HG03135 (cell line): ENCODE results near the gene VAT1L.

Experiments
- ATAC-seq: cut with Tn5 transposase; IDR thresholded peaks from one replicate; pipeline ENCODE4 v1.9.1; 2021; ENCODE audit warnings: mild to moderate bottlenecking, moderate library complexity; ENCODE audit not compliant: unreplicated experiment

Gene VAT1L

DNA sequence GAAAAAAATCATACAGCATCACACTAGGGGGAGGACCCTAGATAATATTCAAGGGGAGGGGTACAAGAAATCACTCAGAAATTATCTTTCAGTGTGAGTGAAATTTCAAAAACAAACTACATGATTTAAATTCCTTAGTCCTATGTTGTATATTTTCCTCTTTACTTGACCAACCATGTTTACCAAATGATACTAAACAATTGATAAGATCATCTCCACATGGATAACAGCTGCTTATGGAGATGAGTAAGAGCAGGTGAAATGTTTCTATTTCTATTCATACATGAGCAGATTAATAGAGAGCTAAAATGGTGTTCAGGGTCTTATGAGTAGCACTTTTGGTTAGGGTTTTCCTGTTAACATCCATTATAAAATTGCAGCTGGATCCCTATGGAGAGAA is 7.3 kb upstream of the VAT1L start:
- ATAC-seq: no peak

DNA sequence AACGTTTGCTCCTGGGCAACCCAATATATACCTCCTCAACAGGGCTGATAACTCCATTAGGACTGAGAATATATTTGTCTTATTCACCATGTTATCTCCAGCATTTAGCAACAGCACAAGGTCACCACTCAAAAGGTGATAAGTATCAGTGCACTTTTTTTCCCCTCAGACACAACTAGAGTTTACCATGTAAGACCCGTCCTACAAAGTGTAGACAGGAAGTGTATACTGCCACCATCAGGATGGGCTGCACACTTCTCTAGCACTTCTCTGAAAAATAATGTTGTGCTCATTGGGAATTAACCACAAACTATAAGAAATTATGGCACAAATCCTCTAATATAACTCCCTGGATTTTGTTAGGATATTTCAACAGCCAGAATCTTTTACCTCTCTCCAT is 5.7 kb upstream of the VAT1L start:
- no peak for ATAC-seq

DNA sequence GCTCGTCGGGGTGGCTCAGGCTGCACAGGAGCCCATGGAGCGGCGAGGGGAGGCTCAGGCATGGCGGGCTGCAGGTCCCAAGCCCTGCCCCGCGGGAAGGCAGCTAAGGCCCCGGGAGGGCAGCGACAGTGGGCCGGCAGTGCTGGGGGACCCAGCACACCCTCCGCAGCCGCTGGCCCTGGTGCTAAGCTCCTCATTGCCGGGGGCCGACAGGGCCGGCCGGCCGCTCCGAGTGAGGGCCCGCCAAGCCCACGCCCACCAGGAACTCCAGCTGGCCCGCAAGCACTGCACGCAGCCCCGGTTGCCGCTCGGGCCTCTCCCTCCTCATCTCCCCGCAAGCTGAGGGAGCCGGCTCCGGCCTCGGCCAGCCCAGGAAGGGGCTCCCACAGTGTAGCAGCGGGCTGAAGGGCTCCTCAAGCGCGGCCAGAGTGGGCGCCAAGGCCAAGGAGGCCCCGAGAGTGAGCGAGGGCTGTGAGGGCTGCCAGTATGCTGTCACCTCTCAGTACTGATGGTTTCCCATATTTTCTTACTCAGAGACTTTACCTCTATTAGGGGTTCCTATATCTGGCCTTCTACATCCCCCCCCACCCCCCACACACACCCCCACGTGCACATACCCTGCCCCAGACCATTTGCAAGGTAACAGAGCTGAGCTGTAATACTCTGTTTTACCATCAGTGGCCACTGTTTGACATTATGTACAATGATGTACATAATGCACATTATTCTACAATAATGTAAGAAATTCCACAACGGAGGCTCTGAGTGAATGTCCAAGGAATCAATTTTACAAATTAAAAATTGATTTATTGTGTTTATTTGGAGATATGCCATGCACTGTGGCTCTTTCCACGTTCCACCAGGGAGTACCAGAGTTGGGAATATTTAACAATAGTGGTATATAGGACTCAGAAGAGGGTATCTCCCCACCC is 3.7 kb upstream of the VAT1L start:
- no peak for ATAC-seq

DNA sequence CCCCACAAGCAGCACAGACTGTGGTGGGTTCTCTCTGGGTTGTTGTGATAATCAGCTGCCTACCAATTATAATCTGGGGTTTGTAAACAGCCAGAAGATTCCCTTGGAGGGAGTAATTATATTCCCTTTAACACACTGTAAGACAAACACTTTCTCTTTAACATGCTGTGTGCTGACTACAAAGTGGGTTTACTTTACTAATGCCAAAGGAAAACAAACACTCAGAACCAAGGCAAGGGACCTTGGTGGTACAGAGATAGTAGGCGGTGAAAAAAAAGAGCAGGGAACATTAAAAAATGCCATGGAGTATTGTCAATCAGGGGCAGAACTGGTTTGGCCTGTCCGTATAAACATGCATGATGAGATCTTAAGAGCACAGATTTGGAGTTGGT is 3.0 kb upstream of the VAT1L start:
- no peak for ATAC-seq

DNA sequence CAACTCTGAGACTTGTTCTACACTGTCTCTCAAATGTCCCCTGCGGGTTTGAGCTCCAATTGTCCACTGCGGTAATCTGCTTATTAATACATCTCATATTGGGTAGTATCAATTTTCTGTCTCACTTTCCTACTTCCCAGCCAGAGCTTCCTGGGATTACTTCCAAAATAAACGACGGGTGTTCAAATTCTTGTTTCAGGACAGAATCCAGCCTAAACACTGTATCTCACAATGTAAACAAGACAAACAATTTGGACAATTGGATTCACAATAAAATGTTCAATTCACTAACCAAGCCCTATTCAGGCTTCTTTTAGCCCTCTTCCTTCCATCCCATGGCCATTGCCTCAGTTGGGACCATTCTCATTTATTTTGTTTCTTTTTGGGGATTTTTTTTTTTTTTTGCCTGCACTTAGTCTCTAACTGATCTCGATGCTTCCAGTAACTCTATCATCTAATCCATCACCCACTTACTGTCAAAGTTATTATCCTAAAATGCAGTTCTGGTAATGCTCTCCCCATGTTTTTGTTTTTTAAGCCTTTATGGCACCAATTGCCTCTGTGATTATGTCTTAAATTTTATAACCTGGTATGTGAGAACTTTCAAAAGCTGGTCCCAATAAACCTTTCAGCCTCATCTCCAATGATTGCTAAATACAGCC is 2.0 kb upstream of the VAT1L start:
- no peak for ATAC-seq

DNA sequence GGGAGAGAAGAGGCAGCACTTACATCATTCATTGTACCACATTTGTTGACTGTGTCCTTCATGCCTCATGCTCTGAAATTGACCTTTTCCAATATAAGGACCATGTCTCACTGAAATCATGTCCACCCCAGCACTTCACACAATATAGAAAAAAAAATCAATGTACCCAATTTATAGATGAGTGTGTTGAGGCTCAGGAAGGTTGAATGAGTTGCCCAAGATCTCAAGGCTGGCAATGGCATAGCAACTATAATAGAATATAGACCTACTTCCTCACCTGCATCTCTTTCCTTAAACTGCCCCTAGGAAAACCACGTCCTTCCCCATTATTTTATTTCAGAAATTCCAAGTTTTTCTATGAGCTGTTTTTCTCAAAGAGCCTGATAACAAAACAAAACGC is 912 bp upstream of the VAT1L start:
- no peak for ATAC-seq

DNA sequence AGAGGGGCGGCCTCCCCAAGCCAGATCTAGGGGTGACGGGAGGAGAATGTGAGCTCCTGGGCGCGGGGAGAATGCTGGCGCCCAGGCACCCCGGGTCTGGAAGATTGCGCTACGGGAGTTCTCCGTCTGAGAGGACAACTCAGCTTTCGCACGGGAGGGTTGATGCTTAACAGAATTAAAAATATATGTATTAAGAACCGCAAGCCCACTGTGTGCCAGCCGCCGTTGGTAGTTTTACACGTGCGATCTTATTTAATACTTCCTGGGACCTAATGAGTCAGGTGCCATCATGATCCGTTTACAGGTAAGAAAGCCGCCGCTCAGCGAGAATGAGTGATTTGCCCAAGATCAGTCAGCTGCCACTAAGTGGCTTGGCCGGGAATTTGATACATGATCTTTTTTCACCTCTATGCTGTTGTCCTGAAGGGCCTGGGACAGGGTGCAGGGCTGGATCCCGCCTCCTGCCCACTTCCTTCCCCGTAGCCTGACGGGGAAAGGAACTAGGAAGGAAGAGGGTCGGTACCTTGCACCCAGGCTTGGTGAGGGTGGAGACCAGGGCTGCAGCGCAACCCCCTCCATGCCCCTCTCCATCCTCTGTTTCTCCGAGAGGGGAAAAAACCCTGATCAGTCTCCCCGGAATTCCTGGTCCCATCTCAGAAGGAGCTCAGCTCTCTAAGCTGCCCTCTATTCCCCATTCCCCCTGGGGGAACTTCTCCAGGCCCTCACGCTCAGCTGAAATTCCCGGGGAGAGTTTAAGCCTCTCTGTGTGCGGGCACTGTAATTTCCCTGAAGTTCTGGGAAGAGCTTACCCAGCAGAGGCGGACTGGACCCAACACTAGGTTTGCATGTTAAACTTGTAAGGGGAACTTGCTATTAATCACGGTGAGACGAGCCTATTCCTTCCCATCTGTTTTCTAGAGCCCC is 983 bp downstream of the VAT1L start:
- ATAC-seq: no peak

DNA sequence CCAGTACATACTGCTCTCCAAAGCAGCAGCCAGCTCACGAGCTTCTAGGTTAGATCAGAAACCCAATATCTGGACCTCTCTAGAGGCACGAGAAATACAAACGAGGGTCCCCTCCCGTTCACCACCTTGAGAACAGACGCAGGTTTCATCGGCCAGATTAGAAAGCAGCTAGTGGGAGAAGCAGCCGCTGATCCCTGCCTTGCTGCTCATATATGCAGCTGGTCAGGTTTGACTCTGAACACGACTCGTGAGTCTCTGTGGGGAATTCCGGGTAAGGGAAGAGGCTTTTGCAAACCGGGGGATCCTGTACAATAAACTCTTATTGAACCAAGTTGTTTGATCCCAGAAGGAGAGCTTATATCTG is 1.6 kb downstream of the VAT1L start:
- ATAC-seq: no peak

DNA sequence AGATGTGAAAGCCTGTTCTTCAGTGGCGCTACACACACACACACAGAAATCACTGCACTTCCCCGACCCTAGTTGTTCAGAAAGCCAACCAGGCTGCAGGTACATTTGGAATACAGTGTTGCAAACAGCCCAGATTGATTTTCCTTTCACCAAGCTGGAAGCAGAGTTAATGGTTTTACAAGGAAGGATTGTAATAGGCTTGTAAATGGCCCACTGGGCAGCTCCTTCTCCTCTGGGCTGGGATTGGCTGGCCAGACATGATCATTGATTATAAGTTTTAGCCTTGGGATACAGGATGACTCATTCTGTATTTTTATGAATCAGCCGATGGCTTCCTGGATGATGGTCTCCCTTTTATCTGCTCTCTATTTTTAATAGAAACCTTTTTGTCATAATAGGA is 2.5 kb downstream of the VAT1L start:
- ATAC-seq: no peak

DNA sequence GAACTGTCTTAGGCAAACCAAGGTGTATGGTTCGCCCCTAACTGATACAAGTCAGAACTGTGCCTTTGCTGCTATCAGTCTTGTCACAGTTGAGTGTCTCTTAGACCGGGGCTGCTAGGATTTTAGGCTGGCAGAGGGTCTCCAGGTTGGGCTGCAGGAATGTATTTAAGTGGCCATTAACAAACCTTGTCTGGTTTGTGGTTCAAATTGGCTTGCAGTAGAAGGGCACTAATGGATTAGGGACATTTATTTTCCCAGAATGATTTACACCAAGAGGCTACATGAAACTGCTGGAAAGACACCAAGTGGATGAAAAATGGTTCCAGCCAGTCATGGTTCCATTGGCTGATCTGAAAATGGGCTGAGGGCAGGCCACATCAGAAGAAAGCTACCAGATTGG is 5.1 kb downstream of the VAT1L start:
- no peak for ATAC-seq

DNA sequence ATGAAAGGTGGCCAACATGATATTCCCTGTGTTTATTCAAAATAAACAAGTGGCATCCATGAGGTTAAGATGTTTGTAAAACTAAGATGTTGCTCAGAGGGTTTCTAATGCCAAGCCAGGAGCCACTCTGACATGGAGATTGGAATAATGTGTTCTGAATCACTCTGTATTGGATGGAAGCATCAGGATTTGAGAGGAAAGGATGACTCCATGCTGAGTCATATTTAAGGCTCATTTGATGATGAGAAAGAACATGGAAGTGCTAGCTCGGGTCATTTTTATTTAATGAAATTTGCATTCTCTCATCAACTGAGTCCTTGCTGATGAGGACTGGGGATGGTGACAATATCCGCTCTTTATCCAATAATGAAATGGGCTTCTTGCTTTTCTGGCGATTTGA is 6.2 kb downstream of the VAT1L start:
- no peak for ATAC-seq

DNA sequence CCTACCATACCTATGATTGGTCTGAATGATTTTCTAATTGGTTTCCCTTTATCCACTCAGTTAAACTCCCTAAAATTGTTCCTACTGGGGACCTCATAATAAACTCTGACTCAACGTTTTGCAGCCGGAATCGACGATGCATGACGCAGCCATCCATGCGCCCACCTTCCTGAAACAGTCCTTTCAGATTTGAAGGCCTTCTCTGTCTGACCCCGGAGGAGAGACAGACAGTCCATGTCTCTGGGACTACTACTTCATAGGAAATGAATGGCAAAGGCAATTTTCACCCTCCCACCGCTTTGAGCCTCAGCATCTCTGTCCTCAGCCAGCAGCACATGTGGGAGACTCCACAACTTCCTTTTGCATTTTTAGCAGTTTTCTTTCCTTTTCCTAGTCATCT is 13.5 kb downstream of the VAT1L start:
- ATAC-seq: no peak

DNA sequence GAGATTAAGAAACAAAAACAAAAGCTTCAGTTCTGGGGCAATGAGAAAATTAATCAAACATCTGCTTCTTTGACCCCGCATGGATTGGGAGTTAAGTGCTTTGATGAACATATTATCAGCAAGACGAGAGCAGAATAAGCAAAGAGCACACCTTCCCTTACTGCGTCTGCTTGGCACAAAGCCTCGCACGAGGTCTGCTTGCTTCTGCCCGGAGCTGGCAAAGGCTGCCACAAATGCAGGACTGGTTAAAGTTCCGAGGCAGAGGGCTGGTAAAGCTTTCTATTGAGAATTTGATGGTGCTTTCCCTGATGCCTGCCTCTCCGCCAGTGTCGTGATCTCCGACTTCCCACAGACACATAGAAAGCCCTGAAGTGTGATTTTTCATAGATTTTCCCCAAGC is 17.0 kb downstream of the VAT1L start:
- ATAC-seq: no peak

DNA sequence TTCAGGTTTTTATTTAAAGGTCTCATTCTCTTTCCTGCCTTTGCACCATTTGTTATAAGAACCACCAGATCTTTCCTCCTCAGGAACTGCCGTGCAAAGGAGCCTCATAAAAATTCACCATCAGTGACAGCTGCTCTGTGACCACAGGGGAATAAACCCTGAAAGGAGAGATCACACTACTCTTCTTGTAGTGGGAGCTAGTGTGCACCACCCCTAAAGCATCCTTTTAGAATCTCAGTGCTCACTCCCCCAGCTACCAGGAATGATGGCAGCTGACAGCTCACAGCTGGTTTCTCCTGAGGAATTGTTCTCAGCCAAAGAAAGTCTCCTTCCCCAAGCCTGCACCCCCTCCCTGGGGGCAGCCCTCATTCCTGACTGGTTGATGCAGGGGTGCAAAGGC is 18.7 kb downstream of the VAT1L start:
- ATAC-seq: no peak

DNA sequence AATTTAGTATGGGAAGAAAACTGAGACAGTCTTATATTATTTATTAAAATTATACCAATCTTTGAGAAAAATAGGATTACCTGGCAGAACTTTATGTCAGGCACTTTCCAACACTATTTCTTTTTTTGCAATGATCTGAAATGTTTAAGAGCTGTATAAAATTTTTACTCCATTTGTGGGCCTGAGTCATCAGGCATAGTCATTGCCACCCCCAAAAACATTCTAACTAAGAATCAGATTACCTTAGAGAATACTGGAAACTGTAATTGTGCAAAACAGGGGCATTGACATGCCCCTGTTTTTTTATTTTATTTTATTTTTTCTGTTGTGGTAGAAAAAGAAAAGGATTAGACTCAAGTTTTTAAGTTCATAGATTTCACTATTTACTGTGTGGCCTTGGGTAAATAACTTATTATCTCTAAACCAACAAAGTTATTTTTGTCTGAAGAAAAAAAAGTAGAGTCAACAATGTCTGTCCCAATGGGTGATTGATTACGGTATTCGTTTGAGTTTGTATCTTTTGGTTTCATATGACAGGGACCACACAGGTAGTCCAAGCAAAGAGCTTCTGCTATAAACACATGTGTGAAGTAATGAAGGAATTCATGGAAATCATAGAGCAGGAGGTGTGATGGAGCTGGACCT is 24.6 kb downstream of the VAT1L start:
- ATAC-seq: no peak

DNA sequence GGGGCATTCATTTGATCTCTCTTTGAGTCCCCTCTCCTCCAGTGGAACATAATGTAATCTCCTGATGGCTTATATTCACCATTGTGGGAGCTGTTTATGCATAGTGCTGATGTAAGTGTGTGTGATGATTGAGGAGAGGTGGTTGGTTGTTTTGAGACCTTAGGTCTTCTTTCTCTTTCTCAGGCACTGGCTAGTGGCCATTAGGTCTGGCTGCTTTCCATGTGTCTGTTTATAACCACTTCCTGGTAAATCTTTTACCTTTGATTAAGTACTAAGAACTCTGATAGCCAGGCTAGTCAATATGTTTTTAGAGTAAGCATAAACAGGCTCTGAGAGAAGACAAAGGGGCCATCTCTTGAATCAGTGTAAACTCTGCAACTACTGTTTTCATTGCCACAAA is 27.9 kb downstream of the VAT1L start:
- ATAC-seq: no peak

DNA sequence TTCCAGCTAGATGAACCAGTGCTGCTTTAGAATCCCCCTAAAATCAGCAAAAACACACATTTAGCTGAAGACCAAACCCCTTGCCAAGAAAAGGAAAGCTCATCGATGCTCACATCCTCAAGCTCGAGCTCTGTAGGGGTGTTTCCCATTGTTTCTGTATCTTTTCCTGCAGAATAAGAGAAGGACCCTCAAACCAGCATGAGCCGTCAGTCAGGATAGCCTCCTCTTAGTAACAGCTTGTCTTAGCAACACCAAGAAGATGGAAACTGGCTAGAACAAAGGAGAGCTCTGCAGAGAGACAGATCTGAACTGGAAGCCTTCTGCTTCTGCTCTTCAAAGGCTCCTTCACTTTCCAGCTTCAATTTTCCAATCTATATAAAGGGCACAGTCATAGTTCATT is 32.0 kb downstream of the VAT1L start:
- ATAC-seq: no peak

DNA sequence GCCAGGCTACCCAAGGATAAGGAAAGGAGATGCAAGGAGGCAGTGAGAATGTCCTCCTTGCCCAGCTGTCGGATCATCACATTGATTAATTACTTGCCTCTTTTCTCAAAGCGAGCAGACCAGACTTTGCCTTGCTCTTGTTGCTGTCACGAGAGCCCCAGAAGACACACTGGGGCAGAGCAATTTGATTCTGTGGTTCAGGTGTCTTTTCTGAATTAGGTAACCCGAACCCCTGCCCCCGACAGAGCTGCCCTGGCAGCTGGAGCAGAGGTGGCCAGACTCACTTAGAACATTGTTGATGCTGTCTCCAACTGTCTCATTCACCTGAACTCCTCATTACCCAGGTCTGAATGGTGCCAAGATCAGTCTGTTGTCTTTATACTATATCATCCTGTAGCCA is 34.3 kb downstream of the VAT1L start:
- no peak for ATAC-seq

DNA sequence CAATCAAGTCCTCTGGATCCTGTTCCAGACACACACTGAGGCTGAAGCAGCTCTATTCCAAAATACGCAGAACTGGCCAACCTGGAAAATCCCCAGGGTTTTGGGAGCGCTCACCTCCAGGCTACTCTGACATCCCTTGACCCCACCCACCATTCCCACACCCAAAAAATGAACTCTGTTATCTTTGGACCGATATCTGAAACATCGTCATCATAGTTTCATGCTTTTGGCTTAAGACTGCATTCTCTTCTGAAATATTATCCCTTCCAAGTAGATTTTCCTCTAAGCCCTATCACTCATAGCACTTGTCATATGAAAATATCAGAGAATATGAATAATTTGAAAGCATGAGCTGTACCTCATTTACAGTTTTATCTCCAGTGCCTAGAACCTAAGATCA is 34.7 kb downstream of the VAT1L start:
- ATAC-seq: no peak

DNA sequence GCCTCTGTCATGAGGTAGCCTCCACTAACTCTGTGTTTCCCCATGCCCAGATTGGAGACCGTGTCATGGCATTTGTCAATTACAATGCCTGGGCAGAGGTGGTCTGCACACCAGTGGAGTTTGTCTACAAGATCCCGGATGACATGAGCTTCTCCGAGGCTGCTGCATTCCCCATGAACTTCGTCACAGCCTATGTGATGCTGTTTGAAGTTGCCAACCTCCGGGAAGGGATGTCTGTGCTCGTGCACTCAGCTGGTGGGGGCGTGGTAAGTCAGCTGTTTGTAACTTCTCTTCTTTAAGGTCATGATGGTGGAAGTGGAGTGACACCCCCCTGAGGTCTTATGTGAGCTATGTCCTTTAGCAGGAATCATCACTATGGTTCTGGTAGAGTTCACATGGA is 36.8 kb downstream of the VAT1L start:
- no peak for ATAC-seq

DNA sequence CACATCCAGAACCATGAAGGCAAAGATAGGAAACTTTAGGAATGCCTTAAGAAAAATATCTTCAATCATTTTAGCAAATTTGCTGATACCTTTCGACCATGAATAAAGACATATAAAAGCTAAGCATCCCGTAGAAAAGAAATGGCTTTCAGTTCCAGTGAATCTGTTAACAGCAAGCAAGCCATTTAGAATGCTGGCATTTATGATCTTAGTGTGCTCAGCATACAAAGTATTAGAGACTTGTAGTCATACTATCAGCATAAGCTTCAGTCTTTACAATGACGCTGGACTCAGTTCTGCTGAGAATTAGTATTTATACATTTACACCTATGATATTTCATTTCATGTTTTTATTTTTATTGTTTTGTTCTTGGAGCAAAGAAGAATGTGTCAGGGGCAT is 38.7 kb downstream of the VAT1L start:
- no peak for ATAC-seq
